Ascending aorta (tissue), 2 donors: ENCODE results near the gene CDC123. TPM values are rescaled to one million over a fixed set of nuclear protein-coding genes. Genes with fewer than 3 reads are reported as not detected.

Source experiments
- DNase-seq, 2 donors: peaks; one replicate each; pipeline ENCODE4 v3.0.0-alpha.2; 2019; ENCODE audit warnings: low spot score in 2 of 2
- H3K27ac ChIP-seq, 2 donors: fragments of 200-600 bp; sonication (generic); one replicate each; pipeline ENCODE4 v1.5.1; 2016 to 2017; ENCODE audit warnings: mild to moderate bottlenecking in 1 of 2
- H3K27me3 ChIP-seq: fragments of 200-600 bp; sonication (generic); one replicate; pipeline ENCODE4 v1.5.1; 2017
- H3K36me3 ChIP-seq, 2 donors: fragments of 200-600 bp; sonication (generic); one replicate each; pipeline ENCODE4 v1.5.1; 2016
- H3K4me1 ChIP-seq, 2 donors: fragments of 200-600 bp; sonication (generic); one replicate each; pipeline ENCODE4 v1.5.1; 2016 to 2017; ENCODE audit warnings: mild to moderate bottlenecking in 1 of 2
- H3K4me3 ChIP-seq, 2 donors: fragments of 200-600 bp; sonication (generic); one replicate each; pipeline ENCODE4 v1.5.1; 2016 to 2017; ENCODE audit warnings: mild to moderate bottlenecking in 1 of 2
- H3K9me3 ChIP-seq, 2 donors: fragments of 200-600 bp; sonication (generic); one replicate each; pipeline ENCODE4 v1.5.1; 2016
- intact Hi-C: fragments of 100-400 bp; cut with DNase I; formaldehyde crosslinking; loops from one replicate; pipeline ENCODE4 v1.15.1; 2023
- total RNA-seq: library from RNA; depleted of rRNA; stranded (reverse); fragments of >200 nt; gene quantifications from one replicate; pipeline ENCODE4 v1.1.0, GENCODE V29; 2016
- TF ChIP-seq, protein P1 (sequence below), 3 experiments: fragments of 200-600 bp in 2 of 3; fragments of 450-650 bp in 1 of 3; sonication (generic) in 2 of 3; IDR thresholded peaks; one replicate each; pipeline ENCODE4 v1.5.1; 2016 to 2019; ENCODE audit warnings: antibody characterized with exemption in 3 of 3, mild to moderate bottlenecking in 1 of 3, moderate library complexity in 1 of 3

The CDC123 gene
- total RNA-seq, 1 donor from 2014 or later = 33.2 TPM

GRCh38 chr10:12186323-12186722, 9.7 kb upstream of the CDC123 start:
- Histone ChIP-seq H3K4me3 (no peak overlapping the region), H3K36me3 (peaks cover 15 to 26% of the 10 kb centered on the region in 2 donors), H3K9me3 (no peaks in the 10 kb centered on the region), H3K4me1 (no peaks in the 10 kb centered on the region), H3K27me3 (no peaks in the 10 kb centered on the region), H3K27ac (no peak overlapping the region)
- intact Hi-C loops = no loop called here
- TF ChIP-seq, protein P1, sequence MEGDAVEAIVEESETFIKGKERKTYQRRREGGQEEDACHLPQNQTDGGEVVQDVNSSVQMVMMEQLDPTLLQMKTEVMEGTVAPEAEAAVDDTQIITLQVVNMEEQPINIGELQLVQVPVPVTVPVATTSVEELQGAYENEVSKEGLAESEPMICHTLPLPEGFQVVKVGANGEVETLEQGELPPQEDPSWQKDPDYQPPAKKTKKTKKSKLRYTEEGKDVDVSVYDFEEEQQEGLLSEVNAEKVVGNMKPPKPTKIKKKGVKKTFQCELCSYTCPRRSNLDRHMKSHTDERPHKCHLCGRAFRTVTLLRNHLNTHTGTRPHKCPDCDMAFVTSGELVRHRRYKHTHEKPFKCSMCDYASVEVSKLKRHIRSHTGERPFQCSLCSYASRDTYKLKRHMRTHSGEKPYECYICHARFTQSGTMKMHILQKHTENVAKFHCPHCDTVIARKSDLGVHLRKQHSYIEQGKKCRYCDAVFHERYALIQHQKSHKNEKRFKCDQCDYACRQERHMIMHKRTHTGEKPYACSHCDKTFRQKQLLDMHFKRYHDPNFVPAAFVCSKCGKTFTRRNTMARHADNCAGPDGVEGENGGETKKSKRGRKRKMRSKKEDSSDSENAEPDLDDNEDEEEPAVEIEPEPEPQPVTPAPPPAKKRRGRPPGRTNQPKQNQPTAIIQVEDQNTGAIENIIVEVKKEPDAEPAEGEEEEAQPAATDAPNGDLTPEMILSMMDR (IDR thresholded peaks at IDR 0.05) = no peak
- DNase-seq = no peak

- Histone ChIP-seq H3K27me3 (no peaks in the 10 kb centered on the region), H3K27ac (no peak overlapping the region), H3K36me3 (peaks cover 15 to 22% of the 10 kb centered on the region in 2 donors), H3K4me1 (no peaks in the 10 kb centered on the region), H3K9me3 (no peaks in the 10 kb centered on the region), H3K4me3 (no peak overlapping the region)
- TF ChIP-seq, protein P1 (IDR thresholded peaks at IDR 0.05) = no peak
- DNase-seq = no peak
- intact Hi-C loops = no loop called here
These were observed 8.6 kb upstream of the CDC123 start for GRCh38 chr10:12187321-12187905.

DNA sequence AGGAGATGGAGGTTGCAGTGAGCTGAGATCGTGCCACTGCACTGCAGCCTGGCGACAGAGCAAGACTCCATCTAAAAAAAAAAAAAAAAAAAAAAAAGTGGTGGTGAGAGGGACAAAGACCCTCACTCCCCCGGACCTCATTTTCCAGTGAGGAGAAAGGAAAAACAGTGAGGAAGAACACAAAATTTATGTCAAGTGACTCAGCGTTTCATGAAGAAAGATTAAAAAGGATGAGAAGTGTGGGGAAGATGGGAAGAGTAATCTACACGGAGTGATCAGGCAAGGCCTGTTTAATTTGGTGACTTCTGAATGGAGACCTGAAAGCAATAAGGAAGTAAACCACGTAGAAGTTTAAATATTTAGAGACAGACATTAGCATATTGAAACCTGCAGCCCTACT, 7.3 kb upstream of the CDC123 start:
- Histone ChIP-seq H3K4me3 (no peak overlapping the region), H3K36me3 (peaks cover 15 to 22% of the 10 kb centered on the region in 2 donors), H3K27me3 (no peaks in the 10 kb centered on the region), H3K9me3 (no peaks in the 10 kb centered on the region), H3K27ac (no peak overlapping the region), H3K4me1 (peaks cover 0 to 5% of the 10 kb centered on the region in 2 donors)
- TF ChIP-seq, protein P1 (IDR thresholded peaks at IDR 0.05) = no peak
- DNase-seq = no peak
- intact Hi-C loops = no loop called here

- no peaks in the 10 kb centered on the region for H3K9me3 ChIP-seq
- DNase-seq = no peak
- H3K36me3 ChIP-seq = peaks cover 15% of the 10 kb centered on the region in 2 donors
- intact Hi-C loops = no loop called here
- H3K27ac ChIP-seq = peak overlapping the region in 1 of 2 donors; percentile 12
- H3K4me1 ChIP-seq = peaks cover 6 to 9% of the 10 kb centered on the region in 2 donors
- no peaks in the 10 kb centered on the region for H3K27me3 ChIP-seq
- TF ChIP-seq, protein P1 (IDR thresholded peaks at IDR 0.05) = no peak
- no peak overlapping the region for H3K4me3 ChIP-seq
These were observed 6.6 kb upstream of the CDC123 start for GRCh38 chr10:12189426-12189825.

- H3K27ac ChIP-seq = no peak overlapping the region
- peaks cover 0 to 3% of the 10 kb centered on the region in 2 donors for H3K36me3 ChIP-seq
- no peaks in the 10 kb centered on the region for H3K9me3 ChIP-seq
- TF ChIP-seq, protein P1 (IDR thresholded peaks at IDR 0.05) = no peak
- intact Hi-C loops = no loop called here
- no peak overlapping the region for H3K4me3 ChIP-seq
- no peak for DNase-seq
- H3K4me1 ChIP-seq = peaks cover 9 to 11% of the 10 kb centered on the region in 2 donors
- H3K27me3 ChIP-seq = no peaks in the 10 kb centered on the region
These were observed 4.3 kb upstream of the CDC123 start for GRCh38 chr10:12191715-12192114.

GRCh38 chr10:12193193-12193592, 2.8 kb upstream of the CDC123 start:
- TF ChIP-seq, protein P1 (IDR thresholded peaks at IDR 0.05) = no peak
- no peaks in the 10 kb centered on the region for H3K36me3 ChIP-seq
- H3K4me1 ChIP-seq = peaks cover 9 to 25% of the 10 kb centered on the region in 2 donors
- H3K4me3 ChIP-seq = no peak overlapping the region
- H3K27me3 ChIP-seq = no peaks in the 10 kb centered on the region
- DNase-seq = no peak
- intact Hi-C loops = no loop called here
- no peak overlapping the region for H3K27ac ChIP-seq
- H3K9me3 ChIP-seq = no peaks in the 10 kb centered on the region
